ENCODE measurements around the gene AOC2.
"Not testable (repeated sequence)": the region's sequence is repeated elsewhere in the genome, so short reads cannot be mapped to it uniquely, and the experiment has no call there.

AOC2 gene

GRCh38 chr17:42832934-42833766, 11.2 kb upstream of the AOC2 start, which contains the start of gene PSME3:
Gene PSME3 (plus strand): TSS chr17:42833397. CDS start chr17:42833632, 235 bp downstream.
- peak; percentile 78 to 89 (median 80) for DNase-seq (ENCODE audit: low read depth in 3 of 3)

- DNase-seq (ENCODE audit: low read depth in 3 of 3), result no peak
These were observed 10.5 kb upstream of the AOC2 start for GRCh38 chr17:42833767-42834422.

DNA sequence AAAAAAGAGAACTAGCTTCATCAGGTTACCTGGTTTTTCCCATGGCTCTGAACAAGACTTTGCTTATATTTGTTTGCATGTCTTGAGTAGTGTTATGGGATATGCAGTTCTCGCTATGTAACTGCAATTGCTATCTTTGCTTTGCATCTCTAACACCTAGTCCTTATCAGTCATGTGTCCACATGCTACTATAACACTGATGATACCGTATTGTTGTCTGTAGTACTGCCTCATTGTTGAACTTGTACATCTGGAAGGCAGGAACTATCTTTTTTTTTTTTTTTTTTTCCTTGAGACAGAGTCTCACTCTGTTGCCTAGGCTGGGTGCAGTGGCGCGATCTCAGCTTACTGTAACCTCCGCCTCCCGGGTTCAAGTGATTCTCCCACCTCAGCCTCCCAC, 8.6 kb upstream of the AOC2 start:
- no peak for DNase-seq (ENCODE audit: low read depth in 3 of 3)

- DNase-seq (ENCODE audit: low read depth in 3 of 3), result no peak
These were observed 2.2 kb upstream of the AOC2 start for GRCh38 chr17:42841975-42842685.

- no peak for DNase-seq (ENCODE audit: low read depth in 3 of 3)
These were observed 934 bp upstream of the AOC2 start for GRCh38 chr17:42843358-42843934.

- DNase-seq (ENCODE audit: low read depth in 3 of 3), result no peak
These were observed 578 bp downstream of the AOC2 start for GRCh38 chr17:42844761-42845555.

GRCh38 chr17:42845556-42845917, 1.2 kb downstream of the AOC2 start:
- no peak for DNase-seq (ENCODE audit: low read depth in 3 of 3)

GRCh38 chr17:42845918-42846593, 1.7 kb downstream of the AOC2 start:
- DNase-seq (ENCODE audit: low read depth in 3 of 3), result peak in 1 of 3 experiments; percentile 40

DNA sequence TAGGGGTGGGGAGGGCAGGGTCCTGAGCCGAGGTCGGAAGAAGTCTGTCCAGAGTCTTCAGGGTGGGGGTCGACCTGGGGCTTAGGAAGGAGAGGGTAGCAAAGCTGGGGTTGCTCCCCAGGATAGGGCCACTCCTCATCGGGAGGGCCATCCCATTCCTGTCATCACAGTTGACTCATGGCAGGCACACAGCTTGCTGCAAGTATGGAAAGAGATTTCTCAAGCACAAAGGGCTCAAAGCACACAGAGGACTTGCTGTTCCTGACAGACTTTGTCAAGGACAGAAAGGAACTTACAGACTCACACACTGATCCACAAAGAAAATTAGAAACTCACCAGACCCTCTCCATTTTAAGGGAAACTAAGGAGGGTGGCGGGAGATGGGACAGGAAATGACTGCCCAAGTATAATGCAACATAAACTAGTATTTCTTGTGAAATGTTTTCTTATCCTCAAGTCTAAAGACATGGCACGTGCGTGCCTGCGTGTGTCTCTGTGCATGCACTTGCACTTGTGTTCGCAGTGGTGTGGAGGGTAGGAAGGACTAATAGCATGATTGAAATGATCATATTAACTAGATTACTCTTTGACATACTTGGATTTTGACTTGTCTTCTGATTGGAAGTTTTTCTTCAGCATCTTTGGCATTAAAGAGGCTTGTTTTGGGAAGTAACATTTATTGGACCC, 2.4 kb downstream of the AOC2 start:
- no peak for DNase-seq (ENCODE audit: low read depth in 3 of 3)

GRCh38 chr17:42848093-42848492, 3.7 kb downstream of the AOC2 start:
- DNase-seq (ENCODE audit: low read depth in 3 of 3), result no peak

DNA sequence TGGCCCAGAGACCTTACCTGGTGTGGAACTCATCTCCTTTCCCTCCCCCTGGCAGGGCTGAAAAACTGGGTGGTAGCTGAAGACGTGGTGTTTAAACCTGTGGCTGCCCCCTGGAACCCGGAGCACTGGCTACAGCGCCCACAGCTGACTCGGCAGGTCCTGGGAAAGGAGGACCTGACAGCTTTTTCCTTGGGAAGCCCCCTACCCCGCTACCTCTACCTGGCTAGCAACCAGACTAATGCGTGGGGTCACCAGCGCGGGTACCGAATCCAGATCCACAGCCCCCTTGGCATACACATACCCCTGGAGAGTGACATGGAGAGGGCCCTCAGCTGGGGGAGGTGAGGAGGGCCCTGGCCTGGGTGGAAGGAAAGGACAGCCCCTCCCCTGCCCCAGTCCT, 4.7 kb downstream of the AOC2 start:
- DNase-seq (ENCODE audit: low read depth in 3 of 3), result no peak

- DNase-seq (ENCODE audit: low read depth in 3 of 3), result no peak
These were observed 5.2 kb downstream of the AOC2 start for GRCh38 chr17:42849451-42850181.

- no peak for DNase-seq (ENCODE audit: low read depth in 3 of 3)
These were observed 6.6 kb downstream of the AOC2 start, which contains the start of gene AOC3 for GRCh38 chr17:42850954-42851353. Gene AOC3 (plus strand): TSS chr17:42851199. CDS start chr17:42851344, 145 bp downstream.

- DNase-seq (ENCODE audit: low read depth in 3 of 3), result not testable (repeated sequence)
These were observed 7.2 kb downstream of the AOC2 start for GRCh38 chr17:42851371-42852240.

DNA sequence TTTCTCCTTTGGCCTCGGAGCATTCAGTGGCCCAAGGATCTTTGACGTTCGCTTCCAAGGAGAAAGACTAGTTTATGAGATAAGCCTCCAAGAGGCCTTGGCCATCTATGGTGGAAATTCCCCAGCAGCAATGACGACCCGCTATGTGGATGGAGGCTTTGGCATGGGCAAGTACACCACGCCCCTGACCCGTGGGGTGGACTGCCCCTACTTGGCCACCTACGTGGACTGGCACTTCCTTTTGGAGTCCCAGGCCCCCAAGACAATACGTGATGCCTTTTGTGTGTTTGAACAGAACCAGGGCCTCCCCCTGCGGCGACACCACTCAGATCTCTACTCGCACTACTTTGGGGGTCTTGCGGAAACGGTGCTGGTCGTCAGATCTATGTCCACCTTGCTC, 8.0 kb downstream of the AOC2 start:
- DNase-seq (ENCODE audit: low read depth in 3 of 3), result no peak

GRCh38 chr17:42853004-42853403, 8.6 kb downstream of the AOC2 start:
- no peak for DNase-seq (ENCODE audit: low read depth in 3 of 3)

DNA sequence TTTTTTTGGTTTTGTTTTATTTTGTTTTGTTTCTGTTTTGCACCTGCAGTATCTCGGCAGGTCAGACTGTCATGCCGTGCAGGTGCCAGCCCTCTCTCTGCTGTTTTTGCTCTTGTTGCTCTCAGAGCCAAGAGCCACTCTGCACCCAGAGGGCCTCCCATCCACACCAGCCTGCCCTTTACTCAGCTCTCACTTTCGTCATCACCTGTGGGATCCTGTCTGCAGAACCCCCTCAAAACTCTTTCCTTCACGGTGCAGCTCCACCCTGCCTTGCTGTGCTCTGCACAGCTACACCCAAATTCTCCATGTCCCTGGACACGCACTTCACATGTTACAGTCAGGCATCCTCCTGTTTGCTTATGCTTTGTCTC, 9.2 kb downstream of the AOC2 start:
- DNase-seq (ENCODE audit: low read depth in 3 of 3), result no peak

DNA sequence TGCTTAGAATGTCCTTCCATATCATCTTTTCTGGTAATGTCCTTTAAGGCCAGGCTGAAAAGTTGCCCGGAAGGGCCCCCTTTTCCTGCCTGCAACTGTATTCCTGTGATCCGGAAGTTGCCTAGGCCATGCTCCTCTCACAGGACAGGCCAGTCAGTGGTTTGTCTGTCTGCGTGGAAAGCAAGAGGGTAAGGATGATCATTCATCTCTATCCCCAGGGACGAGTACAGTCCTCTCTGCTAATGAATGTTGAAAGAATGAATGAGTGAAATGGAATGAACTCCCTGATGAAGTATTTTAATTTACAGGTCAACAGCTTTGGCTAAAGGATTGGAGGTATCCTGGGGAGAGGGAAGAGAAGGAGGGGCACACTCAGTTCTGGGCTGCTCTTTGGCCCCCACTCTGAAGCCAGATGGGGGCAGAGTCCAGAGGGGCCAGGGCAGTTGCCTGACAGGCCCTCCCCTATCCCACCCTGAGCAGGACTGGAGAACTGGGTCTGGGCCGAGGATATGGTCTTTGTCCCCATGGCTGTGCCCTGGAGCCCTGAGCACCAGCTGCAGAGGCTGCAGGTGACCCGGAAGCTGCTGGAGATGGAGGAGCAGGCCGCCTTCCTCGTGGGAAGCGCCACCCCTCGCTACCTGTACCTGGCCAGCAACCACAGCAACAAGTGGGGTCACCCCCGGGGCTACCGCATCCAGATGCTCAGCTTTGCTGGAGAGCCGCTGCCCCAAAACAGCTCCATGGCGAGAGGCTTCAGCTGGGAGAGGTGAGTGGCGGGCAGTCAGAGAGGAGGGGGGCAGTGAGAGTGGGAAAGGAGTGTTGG, 9.8 kb downstream of the AOC2 start:
- no peak for DNase-seq (ENCODE audit: low read depth in 3 of 3)

All from stimulated activated CD4-positive, alpha-beta T cell treated with anti-CD3 and anti-CD28 coated beads, TNF-alpha, amount 100 ng/mL, for 24 hours (primary cell).